K562 treated with DMSO at 1 percent for 12 hours (cell line): ENCODE measurements around the gene GGTLC1. TPM values are rescaled to one million over a fixed set of nuclear protein-coding genes. Genes with fewer than 3 reads are reported as not detected.

Experiments used
- total RNA-seq: library from RNA; unstranded; fragments of 300-600 nt; gene quantifications from 2 replicates; pipeline ENCODE4 v1.2.3, GENCODE V29; 2022; ENCODE audit not compliant: insufficient read depth

The GGTLC1 gene
- not detected in 2 replicates for total RNA-seq

GRCh38 chr20:23988561-23988960 lies at the start of gene GGTLC1:
GGTLC1 (minus strand) TSS chr20:23988779; CDS start chr20:23986611, 2,168 bp downstream.

Other genes with a start within 250 kb of the GGTLC1 start
- gene CST1, start 237.8 kb downstream of the GGTLC1 start, total RNA-seq: not detected in 2 replicates
- not detected in 2 replicates for gene CST2, start 162.1 kb downstream of the GGTLC1 start, total RNA-seq
- gene CST5, start 109.0 kb downstream of the GGTLC1 start, total RNA-seq: not detected in 2 replicates